GM19351 (cell line): ENCODE results near the gene TIAM1.

ENCODE experiments used
- ATAC-seq: cut with Tn5 transposase; IDR thresholded peaks from one replicate; pipeline ENCODE4 v1.9.1; 2021; ENCODE audit warnings: mild to moderate bottlenecking, moderate library complexity; ENCODE audit not compliant: unreplicated experiment

Gene TIAM1

DNA sequence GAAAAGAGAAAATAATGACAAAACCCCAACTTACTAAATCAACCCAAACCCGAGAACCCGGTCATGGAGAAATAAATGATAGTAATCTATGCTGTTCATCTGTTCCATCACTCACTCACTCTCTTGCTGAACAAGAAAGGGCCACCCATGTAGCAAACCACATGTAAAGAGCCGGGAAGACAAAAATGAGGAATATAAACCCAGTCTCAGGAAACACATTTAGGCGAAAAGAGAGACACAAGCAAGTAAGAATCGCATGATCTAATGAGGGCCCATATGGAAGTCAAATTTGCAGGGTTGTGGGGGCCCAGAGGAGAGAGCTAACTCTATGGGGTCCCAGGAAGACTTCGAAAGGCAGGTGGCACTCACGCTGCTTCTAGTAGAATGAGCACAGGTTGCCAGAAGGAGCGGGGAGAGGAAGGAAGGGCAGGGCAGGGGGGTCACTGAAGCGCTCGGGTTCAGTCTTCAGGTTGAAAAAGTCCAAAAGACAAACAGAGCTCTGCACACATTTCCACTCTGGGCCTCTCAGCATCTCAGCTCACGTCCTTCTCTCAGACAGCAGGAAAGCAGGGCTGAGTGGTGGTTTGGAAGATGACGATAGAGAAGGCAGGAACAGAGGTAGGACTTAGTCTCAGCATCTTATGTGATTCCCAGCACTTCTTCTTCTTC is 162.8 kb downstream of the TIAM1 start:
- no peak for ATAC-seq

DNA sequence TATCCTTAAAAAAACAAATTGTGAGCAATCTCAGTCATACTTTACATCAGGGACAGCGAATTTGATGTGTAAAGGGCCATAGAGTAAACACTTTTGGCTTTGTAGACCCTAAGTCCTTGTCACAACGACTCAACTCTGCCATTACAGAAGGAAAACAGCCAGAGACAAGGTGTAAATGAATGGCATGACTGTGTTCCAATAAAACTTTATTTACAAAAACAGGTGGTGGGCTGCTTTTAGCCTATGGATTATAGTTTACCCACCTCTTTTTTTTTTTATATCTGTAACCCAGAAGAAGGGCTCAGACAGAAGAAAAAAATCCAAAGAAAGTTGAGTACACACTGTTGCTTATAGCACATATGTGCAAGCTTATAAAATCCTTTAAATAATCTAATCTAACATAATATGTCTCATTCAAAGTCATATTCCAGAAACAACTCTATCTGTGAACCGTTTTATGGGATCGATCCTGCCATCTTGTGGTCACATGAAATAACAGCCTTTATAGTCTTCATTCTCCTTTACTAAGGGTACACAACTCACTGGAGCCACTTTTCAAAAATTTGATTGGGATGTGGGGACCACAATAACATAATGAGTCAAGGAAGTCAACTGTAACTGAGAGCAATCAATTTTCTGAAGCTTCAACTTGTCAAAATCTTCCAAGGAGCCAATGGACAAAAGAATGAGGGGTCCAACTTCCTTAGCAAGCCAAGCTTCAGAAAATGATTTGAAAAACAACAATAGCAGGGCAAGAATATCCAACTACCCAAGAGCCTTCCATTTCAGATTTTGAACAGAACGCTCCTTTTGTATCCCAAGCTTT is 163.6 kb downstream of the TIAM1 start:
- ATAC-seq, result no peak

DNA sequence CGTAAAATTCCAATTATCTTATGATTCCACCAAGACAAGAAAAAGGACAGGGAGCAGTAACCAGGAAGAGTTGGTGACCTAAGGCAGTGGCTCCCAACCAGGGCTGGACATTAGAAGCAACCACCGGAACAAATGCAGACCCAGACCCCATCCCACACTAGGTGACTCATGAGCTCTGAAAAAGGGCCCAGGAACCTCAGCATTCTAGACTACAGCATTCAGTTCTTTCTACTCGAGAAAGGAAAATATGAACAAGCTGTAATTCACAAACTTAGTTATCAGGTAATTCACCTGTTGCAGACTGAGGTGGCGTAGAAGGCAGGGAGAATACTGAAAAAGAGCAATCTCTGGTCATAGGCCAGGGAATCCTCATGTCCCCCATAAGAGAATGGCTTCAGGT is 167.3 kb downstream of the TIAM1 start:
- ATAC-seq, result no peak

- ATAC-seq, result no peak
These were observed 167.9 kb downstream of the TIAM1 start for GRCh38 chr21:31176080-31176551.

- ATAC-seq, result no peak
These were observed 170.0 kb downstream of the TIAM1 start for GRCh38 chr21:31173881-31174555.

- ATAC-seq, result no peak
These were observed 171.7 kb downstream of the TIAM1 start for GRCh38 chr21:31172328-31172727.

- ATAC-seq, result no peak
These were observed 179.1 kb downstream of the TIAM1 start for GRCh38 chr21:31164713-31165694.

GRCh38 chr21:31162827-31163226 is 181.2 kb downstream of the TIAM1 start:
- ATAC-seq, result no peak

DNA sequence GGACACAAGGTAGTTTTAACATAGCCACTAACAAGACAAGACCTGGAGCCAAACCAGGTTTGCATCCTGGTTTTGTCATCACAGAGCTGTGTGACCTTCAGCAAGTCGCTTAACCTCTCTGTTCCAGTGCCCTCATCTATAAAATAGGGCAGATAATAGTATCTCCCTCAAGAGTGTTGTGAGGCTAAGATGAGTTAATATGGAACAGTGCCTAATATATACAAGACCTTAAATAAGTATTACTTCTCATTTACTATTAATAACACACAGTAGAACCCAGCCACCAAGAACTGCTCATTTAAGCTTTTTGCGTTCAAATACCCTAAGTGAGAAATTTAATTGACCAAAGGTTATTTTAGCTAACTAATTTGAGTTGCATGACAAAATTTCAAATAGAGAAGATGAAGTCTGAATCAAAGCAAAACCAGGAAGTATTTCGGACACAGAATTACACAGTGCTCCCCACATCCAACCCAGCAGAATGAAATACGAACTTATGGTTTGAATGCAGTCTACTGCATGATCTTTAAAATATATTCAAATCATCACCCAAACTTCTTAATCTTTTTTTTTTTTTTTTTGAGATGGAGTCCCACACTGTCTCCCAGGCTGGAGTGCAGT is 181.9 kb downstream of the TIAM1 start:
- no peak for ATAC-seq

DNA sequence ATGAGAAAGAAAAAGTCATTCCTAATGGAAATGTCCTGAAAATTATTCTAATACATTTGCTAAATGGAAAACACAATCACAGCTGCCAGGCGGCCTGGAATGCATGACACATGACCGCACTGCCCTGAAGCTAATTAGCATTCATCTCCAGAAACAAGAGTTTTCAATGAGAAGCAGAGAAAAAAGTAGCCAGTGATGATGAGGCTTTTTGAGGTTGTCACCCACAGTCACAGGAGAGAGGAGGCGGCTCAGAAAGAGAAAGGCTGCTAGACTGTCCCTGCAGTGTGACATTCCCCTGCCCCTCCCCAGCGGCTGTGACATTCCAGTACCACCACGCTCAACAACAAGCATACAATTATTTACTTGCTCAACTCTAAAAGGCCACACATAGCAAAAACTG is 182.9 kb downstream of the TIAM1 start:
- ATAC-seq, result no peak

GRCh38 chr21:31159808-31160207 is 184.3 kb downstream of the TIAM1 start:
- ATAC-seq, result no peak

GRCh38 chr21:31158789-31159581 is 185.1 kb downstream of the TIAM1 start:
- ATAC-seq, result no peak

DNA sequence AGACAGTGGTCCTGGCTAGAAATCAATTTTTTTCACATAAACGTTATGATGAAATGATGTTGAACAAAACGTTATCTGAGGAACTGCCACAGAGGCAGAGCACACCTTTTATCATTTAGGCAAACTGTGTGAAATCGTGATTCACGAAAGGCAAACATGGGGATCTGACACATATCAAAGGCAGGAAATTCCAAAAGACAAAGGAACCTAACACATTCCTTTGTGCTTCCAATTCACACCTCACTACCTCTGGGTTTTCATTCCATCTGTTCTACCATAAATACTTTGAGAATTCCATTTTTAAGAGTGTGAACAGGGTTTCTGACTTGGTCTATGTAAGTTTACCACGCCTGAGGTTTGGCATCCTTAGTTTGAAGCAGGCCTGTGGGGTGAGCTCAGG is 186.3 kb downstream of the TIAM1 start:
- no peak for ATAC-seq

GRCh38 chr21:31156662-31157061 is 187.4 kb downstream of the TIAM1 start:
- ATAC-seq, result no peak

DNA sequence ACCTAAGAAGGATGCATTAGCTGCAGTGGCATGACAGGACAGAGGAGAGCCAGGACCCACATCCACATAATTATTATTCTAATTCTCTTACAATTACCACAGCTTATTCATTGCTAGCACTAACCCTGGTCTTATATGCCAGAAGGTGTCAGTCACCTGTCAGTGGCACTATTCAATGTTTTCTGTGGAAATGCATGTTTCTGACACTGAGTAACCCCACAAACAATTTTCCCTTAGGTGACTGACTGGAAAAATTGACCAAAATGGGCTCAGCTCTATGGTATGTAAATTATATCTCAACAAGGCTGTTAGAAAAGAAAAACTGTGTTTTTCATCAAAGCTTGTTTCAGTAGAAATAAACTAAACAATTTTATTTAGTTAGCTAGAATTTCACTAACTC is 187.9 kb downstream of the TIAM1 start:
- ATAC-seq, result no peak

DNA sequence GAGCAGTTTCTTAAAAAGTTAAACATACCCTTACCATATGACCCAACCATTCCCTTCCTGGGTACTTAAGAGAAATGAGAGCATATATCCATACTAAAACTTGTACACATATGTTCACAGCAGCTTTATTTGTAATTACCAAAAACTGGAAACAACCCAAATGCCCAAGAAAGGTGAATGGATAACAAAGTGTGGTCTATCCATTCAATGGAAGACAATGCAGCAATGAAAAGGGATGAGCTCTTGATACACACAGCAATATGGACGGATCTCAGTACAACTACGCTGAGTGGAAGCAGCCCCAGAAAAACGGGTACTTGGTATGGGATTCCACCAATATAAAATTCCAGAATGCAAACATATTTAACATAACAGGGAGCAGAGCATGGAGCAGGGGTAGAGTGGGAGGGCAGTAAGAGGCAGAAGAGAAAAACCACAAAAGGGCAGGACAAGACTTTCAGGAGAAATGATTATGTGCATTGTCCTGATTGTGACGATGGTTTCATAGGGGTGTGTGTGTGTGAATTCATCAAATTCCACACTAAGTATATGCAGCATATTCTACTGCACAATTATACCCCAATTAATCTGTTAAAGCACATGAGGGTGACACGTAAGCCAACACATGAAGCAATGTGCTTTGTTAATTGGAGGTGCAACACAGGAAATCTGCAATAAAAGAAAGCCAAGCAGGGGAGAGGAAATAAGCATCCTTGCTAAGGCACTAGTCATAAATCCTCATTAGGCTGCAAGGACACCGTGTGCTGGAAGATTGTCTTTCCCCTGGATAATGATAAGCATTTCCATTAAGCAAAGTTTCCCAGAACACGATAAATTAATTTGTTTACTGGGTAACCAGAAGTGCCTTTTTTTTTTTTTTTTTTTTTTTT is 192.7 kb downstream of the TIAM1 start:
- ATAC-seq, result no peak

DNA sequence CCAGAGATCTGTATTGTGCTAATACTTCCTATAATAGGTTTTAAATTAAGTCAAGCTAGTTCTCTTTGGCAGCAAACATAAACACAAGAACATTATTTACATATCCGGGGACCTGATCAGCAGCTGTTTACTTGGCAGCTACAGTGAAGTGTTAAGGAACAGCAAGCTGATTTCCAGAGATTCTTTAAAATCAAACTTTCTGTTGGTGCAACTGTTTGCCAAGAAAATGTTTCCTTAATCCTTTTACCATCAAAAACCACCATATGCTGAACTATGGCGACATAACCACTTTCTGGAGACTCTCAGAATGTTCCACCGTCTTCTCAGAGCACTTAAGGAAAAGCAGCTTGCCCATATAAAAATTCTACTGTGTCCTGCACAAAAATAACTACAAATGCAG is 198.8 kb downstream of the TIAM1 start:
- no peak for ATAC-seq

- no peak for ATAC-seq
These were observed 201.0 kb downstream of the TIAM1 start for GRCh38 chr21:31143036-31143435.
